Adrenal gland (tissue), 5 donors: ENCODE results near the gene HYOU1.

Experiments
- CTCF ChIP-seq, 6 experiments: fragments of 450-650 bp in 4 of 6; fragments of 200-600 bp in 2 of 6; sonication (generic) in 1 of 6; IDR thresholded peaks; 1 replicate in 5 of 6; 2 replicates in 1 of 6; pipeline versions ENCODE4 v1.5.1 to v1.8.0; 2016 to 2021; ENCODE audit warnings: antibody characterized with exemption in 6 of 6, mild to moderate bottlenecking in 2 of 6, moderate library complexity in 1 of 6
- POLR2A ChIP-seq, 2 donors: fragments of 450-650 bp; IDR thresholded peaks; one replicate each; pipeline ENCODE4 v1.6.1; 2017; ENCODE audit warnings: antibody characterized with exemption in 2 of 2, mild to moderate bottlenecking in 2 of 2, moderate library complexity in 1 of 2
- donor health status: DM: no; HTN: no; CAD: no.

- no peak for TF ChIP-seq CTCF (IDR thresholded peaks at IDR 0.05)
- TF ChIP-seq POLR2A (IDR thresholded peaks at IDR 0.05) = no peak
Observed at GRCh38 chr11:119041821-119042514, 15.0 kb downstream of the HYOU1 start.
